Transverse colon (tissue), 4 donors: ENCODE measurements around the gene PYGO2. TPM values are rescaled to one million over a fixed set of nuclear protein-coding genes. Genes with fewer than 3 reads are reported as not detected.

Source experiments
- DNase-seq: peaks from one replicate; pipeline ENCODE4 v3.0.0-alpha.2; 2019
- H3K27ac ChIP-seq, 4 donors: fragments of 200-600 bp; sonication (generic); 2 replicates each; pipeline ENCODE4 v1.5.1; 2016 to 2018; ENCODE audit warnings: inconsistent platforms in 4 of 4
- H3K27me3 ChIP-seq: fragments of 200-600 bp; sonication (generic); 2 replicates; pipeline ENCODE4 v1.5.1; 2017; ENCODE audit warnings: inconsistent platforms
- H3K36me3 ChIP-seq, 4 donors: fragments of 200-600 bp; sonication (generic); 2 replicates each; pipeline ENCODE4 v1.5.1; 2017 to 2019; ENCODE audit warnings: inconsistent platforms in 4 of 4
- H3K4me1 ChIP-seq, 4 donors: fragments of 200-600 bp; sonication (generic); 2 replicates each; pipeline ENCODE4 v1.5.1; 2017 to 2020; ENCODE audit warnings: inconsistent platforms in 4 of 4
- H3K4me3 ChIP-seq, 4 donors: fragments of 200-600 bp; sonication (generic); 1 replicate in 1 of 4; 2 replicates in 3 of 4; pipeline versions ENCODE4 v1.5.1 to v1.6.1; 2017 to 2019; ENCODE audit warnings: inconsistent platforms in 4 of 4
- H3K9me3 ChIP-seq, 2 donors: fragments of 200-600 bp; sonication (generic); 2 replicates each; pipeline ENCODE4 v1.5.1; 2017 to 2019; ENCODE audit warnings: inconsistent platforms in 2 of 2
- EP300 ChIP-seq: sonication (generic); formaldehyde crosslinking; IDR thresholded peaks from one replicate; pipeline ENCODE4 v1.6.1; 2017; ENCODE audit warnings: antibody characterized with exemption, low read depth
- POLR2A ChIP-seq: fragments of 450-650 bp; IDR thresholded peaks from one replicate; pipeline ENCODE4 v1.6.1; 2016; ENCODE audit warnings: antibody characterized with exemption, mild to moderate bottlenecking, moderate library complexity
- POLR2AphosphoS5 ChIP-seq, 3 donors: sonication (generic); formaldehyde crosslinking; IDR thresholded peaks; one replicate each; pipeline ENCODE4 v1.6.1; 2016; ENCODE audit warnings: antibody characterized with exemption in 3 of 3
- WGBS, 2 donors: methylation state at CpG; one replicate each; pipeline ENCODE4 v1.1.5; 2018; ENCODE audit warnings: low coverage in 1 of 2; 5-methylcytosine and 5-hydroxymethylcytosine counted together
- in situ Hi-C, 4 donors: fragments of 200-750 bp; cut with MboI; loops; one replicate each; pipeline versions ENCODE4 v1.15.0 to v1.15.1; 2017; ENCODE audit warnings: low sequenced_read_pairs in 3 of 4, low pct_ligation_motif_present in 1 of 4, low pct_unique_long_range_greater_than_20kb in 1 of 4
- intact Hi-C: fragments of 100-400 bp; cut with DNase I; formaldehyde crosslinking; loops from one replicate; pipeline ENCODE4 v1.15.1; 2023; ENCODE audit warnings: low total_unique reads
- total RNA-seq, 4 donors: library from RNA; depleted of rRNA; stranded (reverse); fragments of >200 nt; gene quantifications; one replicate each; pipeline ENCODE4 v1.1.0, GENCODE V29; 2016
- TF ChIP-seq, protein P1 (sequence below), 5 experiments: fragments of 200-600 bp in 3 of 5; fragments of 450-650 bp in 2 of 5; sonication (generic) in 3 of 5; IDR thresholded peaks; 1 replicate in 2 of 5; 2 replicates in 3 of 5; pipeline ENCODE4 v1.5.1; 2016 to 2017; ENCODE audit warnings: antibody characterized with exemption in 5 of 5, inconsistent platforms in 3 of 5, mild to moderate bottlenecking in 2 of 5, moderate library complexity in 1 of 5

Gene PYGO2
- total RNA-seq, 4 donors from 2014 or later: 23.3 to 63.7 (median 29.0) TPM

GRCh38 chr1:154963643-154964042, 2.1 kb upstream of the PYGO2 start:
- TF ChIP-seq POLR2AphosphoS5 (IDR thresholded peaks at IDR 0.05): no peak
- TF ChIP-seq, protein P1, sequence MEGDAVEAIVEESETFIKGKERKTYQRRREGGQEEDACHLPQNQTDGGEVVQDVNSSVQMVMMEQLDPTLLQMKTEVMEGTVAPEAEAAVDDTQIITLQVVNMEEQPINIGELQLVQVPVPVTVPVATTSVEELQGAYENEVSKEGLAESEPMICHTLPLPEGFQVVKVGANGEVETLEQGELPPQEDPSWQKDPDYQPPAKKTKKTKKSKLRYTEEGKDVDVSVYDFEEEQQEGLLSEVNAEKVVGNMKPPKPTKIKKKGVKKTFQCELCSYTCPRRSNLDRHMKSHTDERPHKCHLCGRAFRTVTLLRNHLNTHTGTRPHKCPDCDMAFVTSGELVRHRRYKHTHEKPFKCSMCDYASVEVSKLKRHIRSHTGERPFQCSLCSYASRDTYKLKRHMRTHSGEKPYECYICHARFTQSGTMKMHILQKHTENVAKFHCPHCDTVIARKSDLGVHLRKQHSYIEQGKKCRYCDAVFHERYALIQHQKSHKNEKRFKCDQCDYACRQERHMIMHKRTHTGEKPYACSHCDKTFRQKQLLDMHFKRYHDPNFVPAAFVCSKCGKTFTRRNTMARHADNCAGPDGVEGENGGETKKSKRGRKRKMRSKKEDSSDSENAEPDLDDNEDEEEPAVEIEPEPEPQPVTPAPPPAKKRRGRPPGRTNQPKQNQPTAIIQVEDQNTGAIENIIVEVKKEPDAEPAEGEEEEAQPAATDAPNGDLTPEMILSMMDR (IDR thresholded peaks at IDR 0.05): no peak
- TF ChIP-seq POLR2A: no peak
- TF ChIP-seq EP300: no peak
- intact Hi-C loops (no loop called here), in situ Hi-C loops (loop anchor here in 3 of 4 donors (25.0 kb wide), 1 partner anchor 99 kb away; the partner anchor contains the start of genes ADAM15 (in 3 of the 3) and EFNA4 (in 3 of the 3))
- WGBS, 2 donors: 63 to 79% methylated on average over 2 to 8 of the region's 8 CpGs
- Histone ChIP-seq H3K36me3 (peaks cover 0 to 32% (median 15%) of the 10 kb centered on the region in 4 donors), H3K27ac (no peak overlapping the region), H3K9me3 (no peaks in the 10 kb centered on the region), H3K4me1 (peaks cover 0 to 32% (median 22%) of the 10 kb centered on the region in 4 donors), H3K27me3 (no peaks in the 10 kb centered on the region), H3K4me3 (no peak overlapping the region)
- no peak for DNase-seq

DNA sequence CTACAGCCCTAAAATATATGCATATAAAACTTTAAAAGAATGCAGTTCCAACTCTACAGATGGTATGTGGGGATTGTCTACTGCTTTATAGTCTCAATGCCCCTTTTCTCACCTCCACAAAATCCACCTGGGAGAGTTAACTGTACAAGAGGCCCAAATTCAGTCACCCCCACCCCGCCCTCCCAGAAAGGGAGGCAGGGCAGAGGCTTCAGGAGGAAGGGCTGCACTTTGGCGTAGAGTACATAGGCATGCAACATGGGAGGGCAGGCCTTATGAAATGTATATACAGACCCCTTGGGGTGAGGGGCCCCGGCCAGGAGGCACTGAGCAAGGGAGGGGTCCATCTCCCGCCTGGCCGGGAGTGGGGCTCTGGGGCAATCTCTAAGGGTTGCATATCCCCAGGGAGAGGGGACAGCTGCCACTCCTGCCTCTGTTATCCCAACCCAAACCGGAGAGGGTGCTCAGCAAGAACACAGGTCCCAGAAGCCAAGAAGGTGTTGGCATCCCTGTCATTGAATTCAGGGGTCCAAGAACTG, 1.3 kb upstream of the PYGO2 start:
- in situ Hi-C loops: loop anchor here in 3 of 4 donors (25.0 kb wide), 1 partner anchor 99 kb away; the partner anchor contains the start of genes ADAM15 (in 3 of the 3) and EFNA4 (in 3 of the 3)
- H3K4me3 ChIP-seq: peak overlapping the region in 1 of 4 donors; percentile 92
- 67% methylated on average over 6 of the region's 6 CpGs; no CpG with 5 or more reads in 1 of the 2 donors for WGBS, 2 donors

GRCh38 chr1:154962156-154962749, 671 bp upstream of the PYGO2 start:
- in situ Hi-C loops (loop anchor here in 3 of 4 donors (25.0 kb wide), 1 partner anchor 100 kb away; the partner anchor contains the start of genes ADAM15 (in 3 of the 3) and EFNA4 (in 3 of the 3)), intact Hi-C loops (no loop called here)
- Histone ChIP-seq H3K4me3 (peak overlapping the region; percentile 62 to 95 (median 78)), H3K27me3 (no peaks in the 10 kb centered on the region), H3K4me1 (peaks cover 1 to 34% (median 24%) of the 10 kb centered on the region in 4 donors), H3K9me3 (no peaks in the 10 kb centered on the region), H3K36me3 (peaks cover 0 to 28% (median 11%) of the 10 kb centered on the region in 4 donors), H3K27ac (peak overlapping the region; percentile 95 to 99 (median 96))
- DNase-seq: peak; percentile 49
- TF ChIP-seq, protein P1 (IDR thresholded peaks at IDR 0.05): no peak
- TF ChIP-seq POLR2AphosphoS5 (IDR thresholded peaks at IDR 0.05) (no peak), EP300 (no peak), POLR2A (no peak)
- WGBS, 2 donors: 2 to 3% methylated on average over 8 to 22 of the region's 25 CpGs

More for the DNA sequence above, 1.3 kb upstream of the PYGO2 start:
- TF ChIP-seq, protein P1 (IDR thresholded peaks at IDR 0.05): no peak
- TF ChIP-seq POLR2A (no peak), POLR2AphosphoS5 (IDR thresholded peaks at IDR 0.05) (no peak), EP300 (no peak)
- Histone ChIP-seq H3K9me3 (no peaks in the 10 kb centered on the region), H3K4me1 (peaks cover 0 to 30% (median 22%) of the 10 kb centered on the region in 4 donors), H3K36me3 (peaks cover 0 to 32% (median 14%) of the 10 kb centered on the region in 4 donors), H3K27me3 (no peaks in the 10 kb centered on the region), H3K27ac (peak overlapping the region; percentile 95 to 99 (median 96))
- intact Hi-C loops: no loop called here
- no peak for DNase-seq

DNA sequence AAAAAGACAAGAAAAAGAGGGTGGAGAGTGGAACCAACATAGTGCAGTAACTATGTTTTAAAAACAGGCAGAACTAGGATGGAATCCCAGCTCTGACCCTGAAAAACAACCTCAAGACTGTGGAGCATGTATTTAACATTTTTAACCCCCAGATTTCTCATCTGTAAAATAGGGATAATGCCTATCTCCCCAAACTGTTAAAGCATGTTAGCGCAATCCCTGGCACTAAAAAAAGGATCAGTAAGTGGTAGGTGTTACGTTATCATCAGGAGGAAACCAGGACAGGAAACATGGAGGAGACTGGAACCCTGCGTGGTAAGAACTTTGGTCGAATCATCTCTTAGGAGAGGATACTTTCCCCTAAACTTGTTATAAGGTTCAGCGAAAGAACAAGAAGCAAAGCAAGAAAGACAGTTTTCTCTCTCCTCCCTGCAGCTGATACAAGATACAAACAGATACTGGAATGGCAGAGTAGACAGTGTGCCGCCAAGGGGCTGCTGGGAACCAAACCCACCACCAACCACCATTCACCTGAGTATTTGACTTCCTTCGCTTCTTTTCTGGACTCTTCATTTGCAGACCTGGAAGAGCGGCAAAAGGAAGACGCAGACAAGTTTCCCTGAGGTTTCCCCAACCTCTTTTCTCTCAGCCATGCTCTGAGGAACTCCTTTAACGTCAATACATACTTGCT, 991 bp downstream of the PYGO2 start:
- TF ChIP-seq, protein P1 (IDR thresholded peaks at IDR 0.05): no peak
- intact Hi-C loops: no loop called here
- H3K9me3 ChIP-seq: no peaks in the 10 kb centered on the region
- in situ Hi-C loops: loop anchor here in 3 of 4 donors (25.0 kb wide), 1 partner anchor 102 kb away; the partner anchor contains the start of genes ADAM15 (in 3 of the 3) and EFNA4 (in 3 of the 3)
- DNase-seq: no peak
- peak overlapping the region; percentile 95 to 99 (median 96) for H3K27ac ChIP-seq
- WGBS, 2 donors: 22 to 30% methylated on average over 6 to 10 of the region's 10 CpGs
- peak overlapping the region; percentile 62 to 95 (median 78) for H3K4me3 ChIP-seq
- H3K27me3 ChIP-seq: no peaks in the 10 kb centered on the region
- H3K36me3 ChIP-seq: peaks cover 0 to 22% (median 7%) of the 10 kb centered on the region in 4 donors
- H3K4me1 ChIP-seq: peaks cover 11 to 46% (median 35%) of the 10 kb centered on the region in 4 donors
